NCI-H1048 (cell line): ENCODE data around the gene RINL.

Source experiments
- DNase-seq: peaks from one replicate; lab custom pipeline; 2025; lab: John Stamatoyannopoulos, UW

Gene RINL

DNA sequence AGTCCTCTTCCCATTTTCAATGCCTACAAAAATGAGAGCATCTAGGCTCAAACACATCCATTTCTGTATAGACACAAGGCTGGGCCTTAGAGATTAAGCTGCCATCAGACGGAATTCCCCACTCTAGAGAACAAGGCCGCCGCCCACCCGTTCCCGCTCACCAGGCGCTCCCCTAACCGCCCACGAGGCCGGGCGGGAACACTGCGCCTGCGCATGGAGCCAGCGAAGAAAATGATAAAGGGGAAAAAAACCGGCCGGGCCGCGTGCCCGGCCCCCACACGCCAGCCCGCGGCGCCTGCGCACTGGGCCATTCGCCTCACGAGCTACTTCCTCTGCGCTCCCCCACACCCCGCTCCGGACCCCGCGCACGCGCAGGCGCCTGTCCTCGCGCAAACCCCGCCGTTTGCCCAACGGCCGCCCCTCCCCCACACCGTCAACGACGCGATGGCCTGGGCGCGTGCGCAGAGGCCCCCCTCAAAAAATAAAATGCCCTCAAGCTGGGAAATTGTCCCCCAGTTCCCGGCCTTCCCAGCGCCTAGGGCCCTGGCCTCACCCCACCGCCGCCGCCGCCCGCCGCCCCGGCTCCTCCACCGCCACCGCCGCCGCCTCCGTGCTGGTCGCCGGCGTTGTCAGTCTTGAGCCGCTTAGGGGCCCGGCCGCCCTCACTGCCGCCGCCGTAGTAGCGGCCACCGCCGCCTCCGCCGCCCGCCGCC is 28.8 kb downstream of the RINL start:
- peak; percentile 93 for DNase-seq

DNA sequence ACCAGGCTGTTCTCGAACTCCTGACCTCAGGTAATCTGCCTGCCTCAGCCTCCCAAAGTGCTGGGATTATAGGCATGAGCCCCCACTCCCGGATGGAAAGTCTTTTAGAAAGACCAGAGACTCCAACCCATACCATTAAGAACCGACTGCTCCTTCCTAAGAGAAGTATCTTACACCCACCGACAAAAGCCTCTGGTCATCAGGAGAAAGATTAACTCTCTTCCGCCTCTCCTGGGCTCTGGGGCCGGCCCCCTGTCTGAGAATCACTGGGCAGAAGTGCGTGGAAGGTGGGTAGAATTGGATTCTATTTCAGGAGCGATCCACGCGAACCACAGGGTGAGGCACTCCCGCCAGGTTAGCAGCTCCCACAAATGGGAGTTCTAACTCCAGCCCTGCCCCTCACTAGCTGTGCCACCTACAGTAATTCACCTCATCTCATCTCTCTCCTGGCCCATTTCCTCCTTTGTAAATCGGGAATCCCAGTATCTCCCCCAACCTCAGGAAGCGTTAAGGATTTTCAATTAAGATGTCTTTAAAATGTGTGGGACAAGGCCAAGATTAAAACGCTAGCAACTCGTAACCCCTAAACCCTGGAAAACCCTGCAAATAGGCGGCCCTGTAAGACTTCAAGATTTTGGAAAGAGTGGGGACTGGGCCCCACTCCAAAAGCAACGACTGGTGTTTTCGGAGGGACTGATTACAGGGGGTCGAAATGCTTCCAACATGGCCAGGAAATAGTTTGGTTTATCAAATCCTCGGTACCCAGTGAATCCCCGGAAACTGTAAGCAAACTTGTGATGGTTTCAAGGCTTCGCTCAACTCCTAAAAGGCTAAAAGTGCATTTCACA is 29.6 kb downstream of the RINL start:
- no peak for DNase-seq

DNA sequence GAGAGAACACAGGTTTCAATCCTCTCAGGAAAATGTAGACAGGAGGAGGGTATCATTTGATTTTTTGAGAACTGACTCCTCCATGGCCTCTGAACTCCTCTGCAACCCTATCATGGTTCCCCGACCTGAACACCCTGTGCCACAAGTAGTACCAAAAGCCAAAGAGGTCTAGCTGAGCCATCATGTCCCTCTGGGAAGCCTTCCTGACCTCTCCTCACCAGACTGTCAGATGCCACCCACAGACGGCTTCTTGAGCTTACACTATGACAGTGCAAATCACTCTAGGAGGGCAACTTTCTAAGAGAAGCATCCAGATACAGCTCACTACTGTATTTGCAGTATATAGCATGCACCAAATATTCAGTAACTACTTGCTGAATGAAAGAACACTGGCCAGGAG is 32.0 kb downstream of the RINL start:
- DNase-seq: no peak

DNA sequence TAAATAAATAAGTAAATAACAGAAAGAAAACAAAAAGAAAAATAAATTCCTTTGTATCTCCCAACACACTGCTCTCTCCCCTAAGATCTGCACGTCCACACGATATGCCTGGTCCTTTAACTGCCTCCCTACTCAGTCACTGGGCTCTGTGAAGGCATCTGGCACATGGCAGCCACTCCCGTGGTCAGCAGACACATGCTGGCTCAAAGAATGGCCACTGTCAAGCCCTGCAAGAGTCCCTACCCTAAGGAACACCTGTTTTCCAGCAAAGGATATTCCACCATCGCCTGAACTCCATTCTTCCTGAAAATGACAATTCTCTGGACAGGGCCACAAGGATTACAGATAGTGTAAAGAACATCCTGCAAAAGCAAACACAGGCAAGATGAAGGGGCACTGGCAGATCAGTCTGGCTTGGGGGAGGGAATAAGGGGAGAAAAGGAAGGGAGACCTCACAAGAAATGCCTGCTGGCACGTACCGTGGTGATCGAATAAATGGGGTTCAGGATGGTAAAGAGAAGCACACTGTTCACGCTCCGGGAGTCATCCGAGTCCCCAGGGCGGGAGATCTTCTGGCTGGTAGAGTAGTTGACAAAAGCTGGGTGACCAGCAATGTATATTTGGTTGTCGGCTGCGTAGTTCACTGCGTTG is 32.6 kb downstream of the RINL start:
- no peak for DNase-seq

DNA sequence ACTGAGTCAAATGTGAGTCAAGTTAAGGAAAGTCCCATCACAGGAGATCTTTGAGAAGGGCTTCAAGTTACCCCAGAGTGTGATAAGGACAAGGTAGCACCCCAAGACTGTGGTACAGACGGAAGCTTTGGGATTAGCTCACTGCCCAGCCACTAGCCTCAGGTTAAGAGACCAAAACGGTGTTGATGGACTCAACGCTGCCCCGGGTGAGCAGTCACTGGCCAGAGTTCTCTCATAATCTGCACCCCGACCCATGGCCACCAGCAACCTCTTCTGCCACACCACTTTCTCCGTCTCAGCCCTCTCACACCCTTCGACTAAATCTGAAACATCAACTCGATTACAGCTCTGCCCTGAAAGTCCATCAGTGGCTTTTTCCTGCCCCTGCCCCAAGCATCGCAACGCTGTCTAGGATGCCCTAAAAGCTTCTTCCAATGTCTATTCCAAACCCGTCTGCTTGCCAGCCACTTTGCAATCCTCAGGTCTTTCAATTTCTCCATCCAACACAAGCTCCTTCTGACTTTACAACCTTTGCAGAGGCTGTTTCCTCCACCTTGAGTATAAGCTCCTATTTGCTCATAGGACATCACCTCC is 33.9 kb downstream of the RINL start:
- no peak for DNase-seq

DNA sequence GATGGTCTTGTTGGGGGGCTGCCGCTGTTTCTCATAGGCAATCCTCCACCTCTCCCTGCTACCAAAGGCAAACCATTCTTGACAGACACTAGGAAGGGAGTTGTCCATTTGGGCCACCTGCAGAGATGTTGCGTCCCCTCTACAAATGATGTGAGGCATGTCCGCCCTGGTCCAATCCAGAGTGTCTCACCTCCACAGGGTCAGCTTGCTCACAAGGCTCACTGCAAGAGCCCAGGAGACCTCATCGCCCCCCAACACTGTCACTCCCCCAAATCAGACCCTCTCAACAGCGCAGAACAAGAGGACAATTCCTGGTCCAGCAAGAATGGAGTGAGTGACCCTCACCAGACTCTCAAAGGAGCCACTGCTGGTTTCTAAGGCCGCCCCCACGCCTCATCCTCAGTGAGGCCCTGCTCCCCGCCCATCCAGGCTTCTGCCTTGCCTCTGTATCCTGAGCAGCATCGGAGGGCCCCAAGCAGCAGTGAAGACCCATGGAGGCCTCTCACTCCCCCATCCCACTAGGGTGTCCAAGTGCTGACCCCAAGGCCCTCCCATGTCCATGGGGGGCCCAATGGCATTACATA is 34.8 kb downstream of the RINL start:
- DNase-seq: no peak

DNA sequence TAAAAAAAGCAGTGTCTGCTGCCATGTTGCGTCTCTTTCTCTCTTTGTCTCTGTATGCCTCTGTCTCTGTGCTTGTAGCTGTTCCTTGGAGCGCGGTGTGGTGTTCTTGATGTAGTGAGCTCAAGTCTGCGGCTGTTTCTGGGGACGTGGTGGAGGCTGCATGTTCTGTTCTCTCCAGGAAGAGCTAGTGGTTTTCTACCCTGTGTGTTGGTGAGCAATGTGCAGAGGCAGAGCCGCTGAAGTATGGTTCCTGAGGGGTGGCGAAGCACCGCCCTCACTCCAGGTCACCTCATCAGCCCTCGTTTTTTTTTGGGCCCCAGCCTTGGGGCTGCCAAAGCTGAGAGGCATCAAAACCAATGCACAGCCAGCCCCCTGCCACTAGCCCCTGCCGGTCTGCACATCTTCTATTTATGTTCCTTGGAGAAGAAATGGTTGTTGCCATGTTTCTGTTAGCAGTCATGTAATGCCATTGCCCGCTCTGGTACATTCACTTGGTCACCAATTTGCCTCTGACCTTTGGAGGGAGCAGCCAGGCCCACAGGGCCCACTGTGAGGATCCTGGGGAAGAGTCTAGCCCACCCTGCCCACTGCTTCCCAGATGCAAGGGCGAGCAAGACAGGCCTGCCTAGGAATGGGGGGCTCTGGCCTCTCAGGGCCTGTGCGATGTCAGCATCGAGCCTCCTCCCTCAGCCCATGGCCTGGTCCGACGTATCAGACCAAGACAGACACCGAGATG is 35.5 kb downstream of the RINL start:
- DNase-seq: no peak

DNA sequence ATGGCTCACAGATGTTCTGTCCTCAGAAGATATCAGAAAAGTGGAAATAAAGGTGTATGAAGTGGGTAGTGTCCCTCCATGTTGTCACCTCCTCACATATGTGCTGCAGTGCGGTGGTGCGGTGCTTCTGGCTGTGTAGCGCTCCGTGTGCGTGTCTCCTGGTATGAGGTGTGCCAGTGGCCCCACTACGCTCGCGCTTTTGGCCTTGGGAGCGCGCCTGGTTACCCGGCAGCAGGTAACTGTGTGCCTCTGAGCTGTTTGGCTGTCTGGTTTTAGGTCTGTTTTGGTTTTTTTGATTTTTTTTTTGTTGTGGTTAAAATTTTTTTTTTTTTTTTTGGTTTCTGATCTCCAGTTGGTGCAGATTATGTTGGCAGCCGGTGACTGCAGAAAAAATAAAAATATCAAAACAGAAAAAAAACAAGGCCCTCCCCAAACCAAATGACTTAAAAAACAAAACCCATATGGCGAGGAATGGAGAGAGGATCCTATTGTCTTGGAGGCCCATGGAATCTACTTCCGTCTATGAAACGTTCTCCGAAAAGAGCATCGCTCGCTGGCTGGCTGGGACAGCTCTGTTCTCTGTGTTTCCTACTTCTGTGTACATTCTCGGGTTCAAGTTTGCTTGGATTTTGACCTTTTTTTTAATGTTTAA is 36.2 kb downstream of the RINL start:
- DNase-seq: no peak

DNA sequence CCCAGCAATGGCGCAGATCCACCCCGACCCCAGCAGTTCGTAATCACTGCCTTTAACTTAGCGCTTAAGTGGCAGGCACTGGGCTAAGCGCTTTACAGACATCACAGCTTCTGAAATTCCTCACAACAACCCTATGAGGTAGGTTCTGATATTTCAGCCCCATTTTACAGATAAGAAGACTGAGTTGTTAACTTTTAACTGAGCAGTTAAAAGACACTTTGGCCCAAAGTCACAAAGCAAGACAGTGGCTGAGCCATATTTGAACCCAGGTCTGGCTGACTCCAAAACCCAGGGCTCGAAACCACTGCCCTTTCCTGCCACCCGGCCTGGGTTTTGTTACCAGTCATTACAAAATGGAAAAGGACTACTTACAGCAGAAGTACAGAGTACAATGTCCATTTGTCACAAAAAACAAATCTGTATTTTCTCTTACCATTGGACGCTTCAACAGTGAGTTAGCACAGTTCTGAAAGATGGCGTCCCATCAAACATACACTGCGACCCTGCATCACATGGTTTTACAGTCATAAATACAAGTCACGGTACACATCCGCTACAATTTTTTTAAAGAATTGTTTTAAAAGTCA is 36.8 kb downstream of the RINL start:
- DNase-seq: no peak

DNA sequence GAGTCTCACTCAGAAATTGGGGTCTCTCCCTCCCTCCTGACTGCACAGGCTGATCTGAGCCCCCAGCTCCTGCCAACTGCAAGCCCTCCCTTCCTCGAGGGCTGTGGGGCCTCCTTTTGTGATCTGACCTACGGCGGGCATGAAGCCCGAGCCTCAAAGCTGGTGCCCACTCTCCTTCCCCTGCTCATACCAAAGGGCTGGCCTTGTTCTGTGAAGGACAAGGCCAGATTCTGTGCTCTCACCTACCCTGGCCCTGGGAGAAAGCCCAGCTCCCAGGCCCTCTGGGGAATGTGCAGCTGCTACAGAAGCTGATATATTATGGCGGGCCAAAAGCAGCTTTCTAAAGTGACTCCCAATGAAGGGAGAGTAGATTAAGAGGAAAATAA is 37.5 kb downstream of the RINL start:
- no peak for DNase-seq

DNA sequence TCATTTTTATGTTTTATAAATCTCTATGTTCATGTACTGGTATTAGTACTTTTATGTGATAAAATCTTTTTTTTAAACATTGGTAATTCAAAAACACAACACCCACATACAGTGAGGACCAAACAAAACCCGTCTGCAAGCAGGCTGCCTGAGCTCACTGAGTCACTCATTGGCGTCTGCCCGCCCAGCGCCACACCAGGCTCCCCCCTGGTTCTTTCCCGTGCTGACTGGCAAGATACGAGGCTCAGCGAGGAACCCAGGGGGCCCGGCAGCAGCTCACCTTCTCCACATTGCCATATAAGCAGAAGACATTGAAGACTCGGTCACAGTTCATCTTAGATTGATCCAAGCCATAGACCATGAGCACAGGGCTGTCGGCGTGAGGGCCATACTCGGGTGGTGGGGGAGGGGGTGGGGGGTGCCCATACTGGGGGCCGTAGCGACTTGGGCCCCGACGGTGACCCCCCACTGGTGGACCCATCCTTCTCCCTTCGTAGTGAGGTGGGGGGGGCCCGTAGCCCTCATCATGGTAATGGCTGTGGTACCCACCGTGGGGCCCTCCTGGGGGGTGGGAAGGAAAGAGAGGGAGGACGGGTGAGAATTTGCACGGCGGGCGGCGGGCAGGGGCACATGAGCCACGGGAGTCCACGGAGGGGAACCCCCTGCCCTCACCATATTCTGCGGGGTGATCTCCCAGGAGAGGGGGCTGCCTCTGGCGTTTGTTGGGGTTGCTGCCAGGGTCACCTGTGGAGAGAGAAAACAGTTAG is 38.1 kb downstream of the RINL start:
- no peak for DNase-seq

DNA sequence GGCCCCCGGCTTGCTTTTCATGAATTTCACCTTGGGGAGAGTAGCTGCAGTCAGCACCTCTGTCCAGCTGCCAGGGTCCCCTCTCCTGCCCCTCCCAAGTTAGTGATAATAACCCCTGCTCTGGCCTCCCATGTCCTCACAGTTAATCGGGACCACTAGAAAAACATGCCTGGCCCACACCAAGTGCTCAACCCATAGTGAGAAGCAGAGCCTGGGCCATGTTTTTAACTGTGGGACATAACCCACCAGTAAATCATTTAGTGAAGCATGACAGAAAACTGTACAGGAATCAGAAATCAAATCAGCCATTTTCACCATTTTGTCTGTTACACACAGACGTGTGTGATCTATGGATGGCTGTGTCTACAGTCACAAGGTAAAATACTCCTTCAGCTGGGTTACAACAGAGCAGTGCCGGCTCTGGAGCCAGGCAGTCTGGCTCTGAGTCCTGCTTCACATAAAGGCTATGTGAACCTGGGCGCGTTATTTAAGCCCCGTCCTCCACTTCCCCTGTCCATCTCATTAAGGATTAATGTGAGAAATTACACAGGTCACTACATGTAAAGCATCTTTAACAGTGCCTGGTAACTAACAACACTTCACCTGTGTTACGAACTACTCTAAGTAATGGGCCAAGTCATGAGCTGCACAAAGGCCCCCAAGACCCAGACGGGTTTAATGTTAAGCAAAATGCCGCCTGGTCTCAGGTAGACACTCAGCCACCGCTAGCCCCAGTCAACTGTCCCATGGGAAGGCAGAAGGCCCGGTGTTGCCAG is 38.9 kb downstream of the RINL start:
- no peak for DNase-seq

DNA sequence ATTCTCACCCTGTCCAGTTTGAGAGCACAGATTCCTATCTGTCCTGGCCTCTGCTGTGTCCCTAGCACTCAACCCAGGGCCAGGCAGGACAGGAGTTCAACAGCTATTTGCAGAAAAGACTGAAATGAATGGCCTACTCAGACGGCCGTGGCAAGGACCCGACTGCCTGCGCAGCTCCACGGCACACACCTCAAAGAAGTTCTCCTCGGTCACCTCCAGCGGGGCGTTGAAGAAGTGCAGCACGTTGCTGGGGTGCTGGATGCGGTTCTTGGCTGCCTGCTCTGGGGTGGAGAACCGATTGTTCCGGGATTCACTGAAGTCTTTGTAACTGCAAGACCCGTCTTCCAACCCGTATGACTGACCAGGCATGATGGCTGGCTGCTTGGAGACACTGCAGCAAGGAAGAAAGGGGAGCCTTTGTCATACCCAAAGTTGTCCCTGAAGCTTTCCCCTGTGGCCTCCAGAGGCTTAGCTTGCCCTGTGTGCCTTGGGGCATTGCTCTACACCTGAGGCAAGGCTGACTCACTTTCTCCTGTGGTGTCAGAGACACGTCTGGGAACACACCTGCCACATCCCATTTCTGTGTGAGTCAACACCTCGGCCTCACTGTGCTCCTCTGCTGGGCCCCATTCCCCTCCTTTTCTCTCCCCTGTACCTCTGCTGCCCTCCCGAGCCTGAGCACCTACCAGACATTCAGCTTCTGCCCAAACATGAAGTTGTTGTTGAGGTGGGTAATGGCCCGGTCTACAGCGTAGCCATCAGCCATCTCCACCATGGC is 39.7 kb downstream of the RINL start:
- DNase-seq: no peak

DNA sequence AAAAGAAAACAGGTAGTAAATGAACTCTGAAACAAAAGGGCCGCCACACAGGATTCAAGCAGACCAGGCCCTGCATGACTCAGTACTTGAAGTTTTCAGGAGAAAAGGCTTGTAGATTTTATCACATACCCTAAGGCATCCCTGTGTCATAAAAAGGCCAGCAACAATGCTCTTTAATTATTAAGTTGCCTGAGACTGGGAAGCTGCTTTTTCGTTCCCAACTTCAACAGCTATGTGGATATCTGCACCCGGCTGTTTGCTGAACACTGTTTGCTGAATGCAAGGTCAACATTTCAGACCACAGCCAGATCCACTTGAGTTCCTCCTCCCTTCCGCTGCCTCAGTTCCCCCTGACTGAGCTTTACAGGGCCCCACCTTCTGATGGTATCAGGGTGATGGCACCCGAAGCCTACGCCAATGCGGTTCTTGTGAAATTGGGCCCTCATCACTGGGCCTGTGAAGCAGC is 40.4 kb downstream of the RINL start:
- no peak for DNase-seq

DNA sequence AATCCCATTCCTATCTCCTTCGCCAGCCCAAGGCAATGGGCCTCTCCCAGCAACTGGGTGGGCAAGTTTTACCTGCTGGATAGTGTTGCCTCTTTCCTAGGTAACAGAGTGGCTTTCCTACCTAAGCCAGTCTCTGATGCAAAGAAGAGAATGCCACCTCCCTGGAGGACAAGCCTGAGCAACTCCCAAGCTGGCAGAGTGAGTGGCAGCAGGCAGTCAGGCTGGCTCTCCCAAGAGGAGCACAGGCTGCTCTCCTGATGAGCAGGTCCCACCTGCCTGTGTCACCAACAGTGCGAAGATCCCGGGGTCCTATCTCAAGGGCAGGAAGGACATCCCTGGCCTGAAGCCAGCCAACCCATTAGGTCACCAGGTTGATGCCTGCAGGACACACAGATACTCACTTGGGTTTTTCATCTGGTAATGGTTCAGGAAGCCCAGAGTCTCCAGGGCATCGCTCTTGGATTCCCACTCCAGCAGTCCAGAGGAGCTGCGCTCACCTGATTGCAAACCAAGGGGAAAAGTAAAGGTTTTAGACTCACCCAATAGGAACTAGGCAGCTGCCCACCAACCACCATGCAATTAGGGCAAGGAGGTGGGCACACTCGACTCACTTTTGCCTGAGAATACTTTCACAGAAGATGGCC is 41.0 kb downstream of the RINL start:
- DNase-seq: no peak

DNA sequence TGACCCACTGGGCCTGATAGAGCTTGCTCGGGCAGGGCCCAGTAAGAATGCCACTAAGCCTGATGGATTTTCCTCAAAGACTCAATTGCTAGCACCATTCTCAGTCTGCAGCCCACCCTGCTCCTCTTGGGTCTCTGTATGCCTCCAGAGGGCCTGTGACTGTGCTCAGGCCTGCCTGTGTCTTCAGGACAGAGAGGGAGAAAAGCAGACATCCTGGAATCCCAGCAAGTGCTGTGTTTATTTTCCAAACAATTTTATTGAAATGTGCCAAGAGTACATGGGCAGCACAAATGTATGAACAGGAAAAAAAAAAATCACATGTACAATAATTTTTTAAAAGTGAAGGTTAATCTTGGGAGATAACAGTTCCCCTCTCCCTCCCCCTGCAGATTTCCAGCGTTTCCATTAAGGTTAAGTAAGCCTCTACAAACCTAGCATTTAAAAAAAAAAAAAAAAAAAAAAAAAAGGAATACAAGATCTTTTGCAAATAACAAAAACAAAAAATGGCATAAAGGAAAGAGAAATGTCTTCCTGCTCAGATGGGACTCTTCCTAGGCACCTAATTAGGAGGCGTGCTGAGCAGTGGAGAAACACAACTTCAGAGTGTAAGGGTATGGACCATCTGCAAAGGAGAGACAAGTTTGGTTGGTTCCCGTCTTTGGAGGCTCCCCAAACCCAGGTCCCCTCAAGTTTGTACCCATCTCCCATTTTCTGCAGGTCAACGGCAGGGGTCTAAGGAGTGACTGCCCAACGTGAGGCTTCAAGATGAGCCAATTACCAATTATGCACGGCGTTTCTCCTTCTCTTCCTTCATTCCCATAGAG is 41.7 kb downstream of the RINL start:
- DNase-seq: no peak

DNA sequence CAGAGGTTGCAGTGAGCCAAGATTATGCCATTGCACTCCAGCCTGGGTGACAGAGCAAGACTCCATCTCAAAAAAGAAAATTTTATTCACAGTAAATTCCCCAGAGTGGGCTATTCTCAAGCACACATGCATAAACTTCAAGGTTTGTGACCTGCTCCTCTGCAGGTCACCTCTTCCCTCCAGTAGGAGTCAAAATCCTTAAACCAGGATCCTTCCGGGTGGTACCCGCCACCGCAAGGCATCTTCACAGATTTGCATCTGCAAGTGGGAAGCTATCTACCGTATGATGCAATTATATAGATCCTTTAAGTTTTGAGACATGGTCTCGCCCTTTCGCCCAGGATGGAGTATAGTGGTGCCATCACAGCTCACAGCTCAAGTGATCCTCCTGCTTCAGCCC is 43.5 kb downstream of the RINL start:
- DNase-seq: no peak
